Right lobe of liver (tissue), 6 donors: ENCODE data around the gene NEDD9. TPM values are rescaled to one million over a fixed set of nuclear protein-coding genes. Genes with fewer than 3 reads are reported as not detected.

Source experiments
- ATAC-seq, 4 donors: fragments of 200-7000 bp; cut with Tn5 transposase; one replicate each; pipeline ENCODE4 v1.9.1; 2020; ENCODE audit warnings: mild to moderate bottlenecking in 4 of 4, moderate library complexity in 4 of 4
- DNase-seq, 3 donors: peaks; one replicate each; pipeline ENCODE4 v3.0.0-alpha.2; 2020
- H3K27ac ChIP-seq, 3 donors: fragments of 200-600 bp; one replicate each; pipeline ENCODE4 v1.8.0; 2022
- H3K27me3 ChIP-seq, 2 donors: fragments of 200-600 bp; one replicate each; pipeline ENCODE4 v1.8.0; 2022
- H3K36me3 ChIP-seq, 4 donors: fragments of 200-600 bp; sonication (generic) in 1 of 4; one replicate each; pipeline versions ENCODE4 v1.5.1 to v1.8.0; 2017 to 2022; ENCODE audit warnings: control low read depth in 1 of 4
- H3K4me1 ChIP-seq, 4 donors: fragments of 200-600 bp; sonication (generic) in 1 of 4; one replicate each; pipeline versions ENCODE4 v1.5.1 to v1.8.0; 2017 to 2022; ENCODE audit warnings: control low read depth in 1 of 4
- H3K4me3 ChIP-seq, 3 donors: fragments of 200-600 bp; one replicate each; pipeline ENCODE4 v1.8.0; 2022
- H3K9me3 ChIP-seq, 4 donors: fragments of 200-600 bp; sonication (generic) in 1 of 4; one replicate each; pipeline versions ENCODE4 v1.5.1 to v1.8.0; 2017 to 2022; ENCODE audit warnings: control low read depth in 1 of 4
- POLR2A ChIP-seq: fragments of 450-650 bp; IDR thresholded peaks from one replicate; pipeline ENCODE4 v1.6.1; 2017; ENCODE audit warnings: antibody characterized with exemption, mild to moderate bottlenecking
- WGBS: methylation state at CpG from one replicate; pipeline ENCODE4 v1.1.6; 2018; ENCODE audit warnings: low coverage, low lambda C conversion rate; ENCODE audit not compliant: insufficient coverage; ENCODE audit errors: missing lambda C conversion rate; 5-methylcytosine and 5-hydroxymethylcytosine counted together
- intact Hi-C, 2 donors: fragments of 100-400 bp; cut with DNase I; formaldehyde crosslinking; loops; one replicate each; pipeline versions ENCODE4 v1.11.2 to v1.14.1; 2022
- total RNA-seq, 6 experiments: library from RNA; depleted of rRNA in 2 of 6; stranded (reverse); fragments of >200 nt in 2 of 6; fragmentation: NEBNext Ultra II Directional in 3 of 6; extraction: Animal tissue kit (Norgen Biotek cat#: 25700) in 3 of 6; gene quantifications; one replicate each; pipeline versions ENCODE4 v1.1.0 to v1.2.4, GENCODE V29; 2016 to 2023
- TF ChIP-seq, protein P1 (sequence below), 4 donors: fragments of 200-600 bp in 3 of 4; fragments of 450-650 bp in 1 of 4; IDR thresholded peaks; one replicate each; pipeline versions ENCODE4 v1.5.1 to v1.8.0; 2016 to 2022; ENCODE audit warnings: antibody characterized with exemption in 4 of 4, mild to moderate bottlenecking in 2 of 4
- donor health status: DM: no; HTN: yes; CAD: no.
- donor health status: DM: no; HTN: no; CAD: no.
- donor health status: DM: no; HTN: no; CAD: no.
- donor health status: DM: no; HTN: yes; CAD: no.
- donor health status: DM: no; HTN: yes; CAD: no.

The NEDD9 gene
- total RNA-seq, 6 experiments from 2014 or later: 5.1 to 59.8 (median 26.2) TPM

DNA sequence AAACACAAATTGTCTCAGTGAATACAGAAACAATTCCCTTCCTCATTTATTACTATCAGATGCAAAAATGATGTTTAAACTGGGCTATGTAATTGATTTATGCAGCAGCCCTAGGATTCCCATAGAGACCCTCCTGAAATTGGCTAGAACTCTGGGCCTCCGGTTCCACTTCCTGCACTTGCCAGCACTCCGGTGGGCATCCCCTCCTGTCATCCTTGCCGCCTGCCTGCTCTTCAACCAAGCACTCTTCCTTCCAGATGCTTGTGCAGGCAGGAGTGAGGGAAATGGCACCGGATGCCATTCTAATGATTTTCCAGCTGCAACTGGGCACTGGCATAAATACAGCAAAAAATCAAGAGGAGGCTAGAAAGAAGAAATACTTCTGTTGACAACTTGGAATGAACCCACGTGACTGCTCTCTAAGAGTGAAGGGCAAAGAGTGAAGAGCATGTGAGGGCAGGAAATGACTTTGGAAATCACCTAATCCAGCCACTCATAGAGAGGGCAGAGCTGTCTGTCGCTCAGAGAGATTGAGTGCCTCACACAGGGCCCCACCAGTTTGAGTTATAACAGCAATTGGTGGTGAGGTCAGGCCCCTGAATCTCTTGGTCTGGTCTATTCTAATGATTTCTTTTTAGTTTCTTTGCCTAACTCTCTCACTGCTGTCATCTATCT is 3.7 kb upstream of the NEDD9 start:
- DNase-seq (no peak), ATAC-seq (peak in 1 of 4 donors; percentile 7)
- Histone ChIP-seq H3K4me1 (peaks cover 0 to 13% (median 0%) of the 10 kb centered on the region in 4 donors), H3K27ac (no peak overlapping the region), H3K4me3 (no peak overlapping the region), H3K9me3 (no peaks in the 10 kb centered on the region), H3K27me3 (no peaks in the 10 kb centered on the region), H3K36me3 (no peaks in the 10 kb centered on the region)
- 55% methylated on average over 4 of the region's 6 CpGs for WGBS
- intact Hi-C loops: no loop called here
- TF ChIP-seq, protein P1, sequence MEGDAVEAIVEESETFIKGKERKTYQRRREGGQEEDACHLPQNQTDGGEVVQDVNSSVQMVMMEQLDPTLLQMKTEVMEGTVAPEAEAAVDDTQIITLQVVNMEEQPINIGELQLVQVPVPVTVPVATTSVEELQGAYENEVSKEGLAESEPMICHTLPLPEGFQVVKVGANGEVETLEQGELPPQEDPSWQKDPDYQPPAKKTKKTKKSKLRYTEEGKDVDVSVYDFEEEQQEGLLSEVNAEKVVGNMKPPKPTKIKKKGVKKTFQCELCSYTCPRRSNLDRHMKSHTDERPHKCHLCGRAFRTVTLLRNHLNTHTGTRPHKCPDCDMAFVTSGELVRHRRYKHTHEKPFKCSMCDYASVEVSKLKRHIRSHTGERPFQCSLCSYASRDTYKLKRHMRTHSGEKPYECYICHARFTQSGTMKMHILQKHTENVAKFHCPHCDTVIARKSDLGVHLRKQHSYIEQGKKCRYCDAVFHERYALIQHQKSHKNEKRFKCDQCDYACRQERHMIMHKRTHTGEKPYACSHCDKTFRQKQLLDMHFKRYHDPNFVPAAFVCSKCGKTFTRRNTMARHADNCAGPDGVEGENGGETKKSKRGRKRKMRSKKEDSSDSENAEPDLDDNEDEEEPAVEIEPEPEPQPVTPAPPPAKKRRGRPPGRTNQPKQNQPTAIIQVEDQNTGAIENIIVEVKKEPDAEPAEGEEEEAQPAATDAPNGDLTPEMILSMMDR (IDR thresholded peaks at IDR 0.05): no peak
- no peak for TF ChIP-seq POLR2A

DNA sequence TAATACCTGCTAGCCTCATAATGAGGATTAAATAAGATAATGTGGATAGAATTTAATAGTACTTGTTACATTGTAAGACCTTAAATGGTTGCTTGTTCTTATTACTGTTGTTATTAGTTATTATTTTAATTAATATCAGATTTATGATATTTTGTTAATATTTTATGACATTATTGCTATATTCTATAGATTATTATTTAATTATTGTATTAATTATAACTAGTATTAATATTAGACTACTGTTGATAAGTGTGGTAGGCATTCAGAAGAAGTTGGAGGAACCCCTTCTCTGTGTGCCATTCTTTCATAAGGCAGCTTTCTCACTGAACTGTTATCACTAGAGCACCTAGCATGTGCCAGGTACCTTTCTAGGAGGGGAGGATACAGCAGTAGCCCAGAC is 2.6 kb upstream of the NEDD9 start:
- Histone ChIP-seq H3K27ac (no peak overlapping the region), H3K9me3 (no peaks in the 10 kb centered on the region), H3K4me1 (peaks cover 0 to 17% (median 0%) of the 10 kb centered on the region in 4 donors), H3K27me3 (no peaks in the 10 kb centered on the region), H3K4me3 (no peak overlapping the region), H3K36me3 (no peaks in the 10 kb centered on the region)
- no peak for ATAC-seq
- DNase-seq: no peak
- intact Hi-C loops: no loop called here
- TF ChIP-seq POLR2A: no peak
- TF ChIP-seq, protein P1 (IDR thresholded peaks at IDR 0.05): no peak

DNA sequence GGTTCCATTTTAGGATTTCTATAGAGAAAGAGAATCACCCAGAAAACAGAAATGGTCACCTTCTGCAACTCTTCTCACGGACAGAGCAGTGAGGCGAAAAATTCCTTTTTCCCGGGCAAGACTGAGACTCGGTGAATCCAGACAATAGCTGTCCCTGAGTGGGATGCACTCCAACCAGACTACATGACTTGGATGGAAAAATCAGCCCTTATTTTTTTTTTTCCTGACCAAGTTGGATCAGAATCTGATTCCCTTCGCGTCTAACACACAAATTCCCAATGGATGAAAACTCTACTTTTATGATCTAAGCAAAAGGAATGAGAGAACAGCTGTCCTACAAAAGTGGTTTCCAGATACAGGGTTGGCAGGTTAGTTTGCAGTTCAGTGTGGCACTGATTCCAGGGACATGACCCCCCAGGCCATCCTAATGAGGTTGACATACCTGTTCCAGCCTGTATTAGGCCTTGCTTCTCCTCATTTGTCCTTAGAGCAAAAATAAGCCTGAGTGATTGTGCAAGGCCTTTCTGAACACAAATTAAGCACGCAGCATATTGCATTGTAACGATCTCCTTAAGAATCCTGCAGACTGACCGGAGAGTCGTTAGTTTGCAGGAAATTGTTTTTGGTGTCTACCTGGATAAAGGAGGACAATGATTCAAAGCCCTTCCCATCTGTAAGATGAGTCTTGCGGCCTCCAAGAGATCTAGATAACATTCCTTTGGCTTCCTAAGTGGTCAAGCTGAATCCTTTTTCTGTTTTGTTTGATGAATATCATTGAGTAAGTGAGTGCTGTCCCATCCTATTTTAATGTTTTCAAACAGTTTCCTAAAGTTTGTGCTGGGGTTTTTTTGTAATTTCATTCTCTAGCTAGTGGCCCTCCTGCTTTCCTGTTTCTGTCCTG is 1.5 kb upstream of the NEDD9 start:
- no peaks in the 10 kb centered on the region for H3K27me3 ChIP-seq
- no peaks in the 10 kb centered on the region for H3K9me3 ChIP-seq
- intact Hi-C loops: no loop called here
- peak overlapping the region in 2 of 3 donors; percentile 91 to 95 for H3K27ac ChIP-seq
- WGBS: 88% methylated on average over 11 of the region's 11 CpGs
- H3K4me3 ChIP-seq: no peak overlapping the region
- ATAC-seq: no peak
- no peaks in the 10 kb centered on the region for H3K36me3 ChIP-seq
- TF ChIP-seq POLR2A: no peak
- TF ChIP-seq, protein P1 (IDR thresholded peaks at IDR 0.05): no peak
- H3K4me1 ChIP-seq: peaks cover 0 to 17% (median 0%) of the 10 kb centered on the region in 4 donors
- no peak for DNase-seq

DNA sequence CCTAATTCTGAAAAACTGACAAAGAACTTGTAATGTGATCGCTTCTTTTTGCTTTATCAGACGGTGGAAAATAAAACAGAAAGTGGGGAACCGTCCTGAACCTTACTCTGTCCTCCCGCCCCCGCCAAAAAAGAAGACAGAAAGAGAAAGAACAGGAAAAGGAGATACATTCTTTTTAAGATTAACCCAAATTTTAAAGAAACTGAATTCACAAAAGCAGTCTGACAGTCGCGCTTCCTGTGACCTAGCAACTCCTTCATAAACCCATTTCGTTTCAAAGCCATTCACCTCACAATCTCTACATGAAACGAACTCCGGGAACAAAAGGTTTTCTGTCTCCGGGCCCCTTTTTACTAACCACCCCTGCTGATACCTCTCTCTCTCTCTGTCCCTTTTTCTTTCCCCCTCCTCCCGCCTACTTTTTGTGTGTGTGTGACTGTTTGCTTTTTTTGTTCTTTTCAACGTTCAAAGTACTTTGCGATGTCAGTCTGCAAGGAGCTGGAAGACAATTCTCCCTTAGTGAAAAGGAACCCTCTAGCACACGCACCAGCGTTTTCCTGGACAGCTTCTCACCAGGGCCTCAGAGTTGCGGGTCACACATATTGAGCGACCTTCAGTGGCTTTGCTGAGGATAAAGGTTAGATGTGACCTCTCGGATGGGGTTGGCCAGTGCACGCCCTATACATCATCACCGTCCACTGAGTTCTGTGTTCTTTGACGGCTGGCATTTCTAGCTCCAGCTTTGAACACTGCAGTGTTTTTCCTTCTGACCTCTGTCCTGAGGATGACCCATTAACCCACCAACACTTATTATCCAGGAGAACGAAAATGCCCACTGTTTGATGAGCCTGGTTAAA is 530 bp upstream of the NEDD9 start:
- 6% methylated on average over 23 of the region's 23 CpGs for WGBS
- TF ChIP-seq, protein P1 (IDR thresholded peaks at IDR 0.05): no peak
- peak; percentile 78 for TF ChIP-seq POLR2A
- H3K27ac ChIP-seq: peak overlapping the region; percentile 91 to 95 (median 93)
- H3K9me3 ChIP-seq: no peaks in the 10 kb centered on the region
- peaks cover 0 to 17% (median 0%) of the 10 kb centered on the region in 4 donors for H3K4me1 ChIP-seq
- DNase-seq: no peak
- no peaks in the 10 kb centered on the region for H3K27me3 ChIP-seq
- intact Hi-C loops: no loop called here
- ATAC-seq: peak; percentile 36 to 47 (median 39)
- H3K4me3 ChIP-seq: peak overlapping the region; percentile 61 to 69 (median 65)
- no peaks in the 10 kb centered on the region for H3K36me3 ChIP-seq
